HepG2 (cell line): ENCODE data around the gene KRTAP2-3. TPM values are rescaled to one million over a fixed set of nuclear protein-coding genes. Genes with fewer than 3 reads are reported as not detected.

ENCODE experiments used
- ATF1 ChIP-seq: IDR thresholded peaks from 2 replicates; pipeline ENCODE4 v1.6.1; 2016; ENCODE audit warnings: mild to moderate bottlenecking, control low read depth
- ATM ChIP-seq: fragments of 450-650 bp; IDR thresholded peaks from 2 replicates; pipeline ENCODE4 v1.7.1; 2017; ENCODE audit warnings: mild to moderate bottlenecking, borderline replicate concordance
- EP300 ChIP-seq, 3 experiments: sonication (generic) in 1 of 3; formaldehyde crosslinking in 1 of 3; IDR thresholded peaks; 2 replicates each; pipeline versions ENCODE4 v1.5.1 to v1.6.1; 2011 to 2020; ENCODE audit warnings: low read depth in 2 of 3, low read length in 2 of 3, borderline replicate concordance in 1 of 3, improper control_type of control experiment in 1 of 3, mild to moderate bottlenecking in 1 of 3, missing genetic modification reagents in 1 of 3, moderate library complexity in 1 of 3
- FOXK1 ChIP-seq: sonication (generic); formaldehyde crosslinking; IDR thresholded peaks from 2 replicates; pipeline ENCODE4 v1.4.0; 2020; ENCODE audit warnings: low read depth, missing genetic modification reagents, borderline replicate concordance
- FOXO1 ChIP-seq: sonication (generic); formaldehyde crosslinking; IDR thresholded peaks from 2 replicates; pipeline ENCODE4 v1.4.0; 2020; ENCODE audit warnings: missing genetic modification reagents
- KDM1A ChIP-seq: IDR thresholded peaks from 2 replicates; pipeline ENCODE4 v1.6.1; 2016; ENCODE audit warnings: missing compliant biosample characterization
- MIER2 ChIP-seq: IDR thresholded peaks from 2 replicates; pipeline ENCODE4 v1.6.1; 2016; ENCODE audit warnings: missing biosample characterization, missing genetic modification reagents
- NR2F1 ChIP-seq, 2 experiments: fragments of 450-650 bp in 1 of 2; formaldehyde crosslinking in 1 of 2; IDR thresholded peaks; 2 replicates each; pipeline versions ENCODE4 v1.5.0 to v1.6.1; 2016 to 2020; ENCODE audit warnings: mild to moderate bottlenecking in 1 of 2, missing compliant biosample characterization in 1 of 2, missing genetic modification reagents in 1 of 2, moderate library complexity in 1 of 2
- SMARCC2 ChIP-seq: fragments of 450-650 bp; IDR thresholded peaks from 2 replicates; pipeline ENCODE4 v1.6.1; 2017; ENCODE audit warnings: antibody characterized with exemption, mild to moderate bottlenecking
- ZNF12 ChIP-seq: sonication (generic); formaldehyde crosslinking; IDR thresholded peaks from 2 replicates; pipeline ENCODE4 v1.5.0; 2020; ENCODE audit warnings: missing genetic modification reagents
- ZNF564 ChIP-seq: sonication (generic); formaldehyde crosslinking; IDR thresholded peaks from 2 replicates; pipeline ENCODE4 v1.8.1; 2023; ENCODE audit warnings: mild to moderate bottlenecking, missing genetic modification reagents
- ZSCAN9 ChIP-seq: IDR thresholded peaks from 2 replicates; pipeline ENCODE4 v1.6.1; 2016; ENCODE audit warnings: borderline replicate concordance
- polyA plus RNA-seq, 8 experiments: library from polyadenylated mRNA; depleted of rRNA in 3 of 8; stranded (reverse) in 7 of 8; unstranded in 1 of 8; fragments of >200 nt; fragmentation: Illumina TruSeq in 4 of 8; extraction: Trizol in 4 of 8; gene quantifications; 2 replicates each; pipeline versions ENCODE4 v1.2.1 to v1.2.3, GENCODE V29; 2011 to 2016; ENCODE audit warnings: low read depth in 4 of 8, missing spikeins in 1 of 8, mixed read lengths in 1 of 8; ENCODE audit not compliant: insufficient read depth in 1 of 8
- total RNA-seq, 5 experiments: library from RNA; depleted of rRNA; stranded (reverse); fragments of >200 nt; fragmentation: Illumina TruSeq; extraction: Trizol; gene quantifications; 2 replicates each; pipeline ENCODE4 v1.2.3, GENCODE V29; 2016; ENCODE audit warnings: low read depth in 1 of 5
- TF ChIP-seq, protein P1 (sequence below): IDR thresholded peaks from 2 replicates; pipeline ENCODE4 v1.6.1; 2016
- TF ChIP-seq, protein P2 (sequence below): IDR thresholded peaks from 2 replicates; pipeline ENCODE4 v1.6.1; 2016; ENCODE audit warnings: low read depth, missing genetic modification reagents, missing compliant biosample characterization
- TF ChIP-seq, protein P3 (sequence below): IDR thresholded peaks from 2 replicates; pipeline ENCODE4 v1.6.1; 2016; ENCODE audit warnings: low read depth
- TF ChIP-seq, protein P4 (sequence below): sonication (generic); formaldehyde crosslinking; IDR thresholded peaks from 2 replicates; pipeline ENCODE4 v1.4.0; 2020; ENCODE audit warnings: missing genetic modification reagents
- TF ChIP-seq, protein P5 (sequence below): sonication (generic); formaldehyde crosslinking; IDR thresholded peaks from 2 replicates; pipeline ENCODE4 v1.4.0; 2020; ENCODE audit warnings: missing genetic modification reagents, borderline replicate concordance

KRTAP2-3 gene
- total and polyA plus RNA-seq, 2 of the 13 experiments (the other 11 are each of a cell fraction or from before 2014, with no cell fraction given), result 0.25 TPM; not detected in 1

DNA sequence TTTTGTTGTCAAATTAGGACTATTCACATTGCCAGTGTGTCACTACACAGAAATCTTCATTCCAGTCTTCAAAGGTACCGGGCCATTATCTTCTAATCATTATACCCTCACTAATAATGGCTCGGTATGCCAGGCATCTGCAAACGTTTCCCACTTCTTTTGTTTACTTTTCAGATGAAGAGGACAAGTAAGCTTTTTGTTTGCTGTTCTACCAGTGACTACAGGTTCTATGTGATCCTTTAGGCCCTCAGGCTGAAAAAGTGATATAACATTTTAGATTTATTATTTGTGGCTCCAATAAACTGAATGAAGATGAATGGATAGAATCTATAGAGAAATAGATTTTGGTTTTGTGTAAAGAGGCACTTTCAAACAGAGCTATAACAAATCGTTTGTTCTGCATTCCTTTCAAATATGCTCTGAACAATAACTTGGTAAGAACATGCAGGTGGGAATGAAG, 50.6 kb downstream of the KRTAP2-3 start (continued):
- TF ChIP-seq ZSCAN9 (CRISPR knock-in tag), result peak; percentile 53; the same call in 1 of the 2 replicates
- TF ChIP-seq, protein P1, sequence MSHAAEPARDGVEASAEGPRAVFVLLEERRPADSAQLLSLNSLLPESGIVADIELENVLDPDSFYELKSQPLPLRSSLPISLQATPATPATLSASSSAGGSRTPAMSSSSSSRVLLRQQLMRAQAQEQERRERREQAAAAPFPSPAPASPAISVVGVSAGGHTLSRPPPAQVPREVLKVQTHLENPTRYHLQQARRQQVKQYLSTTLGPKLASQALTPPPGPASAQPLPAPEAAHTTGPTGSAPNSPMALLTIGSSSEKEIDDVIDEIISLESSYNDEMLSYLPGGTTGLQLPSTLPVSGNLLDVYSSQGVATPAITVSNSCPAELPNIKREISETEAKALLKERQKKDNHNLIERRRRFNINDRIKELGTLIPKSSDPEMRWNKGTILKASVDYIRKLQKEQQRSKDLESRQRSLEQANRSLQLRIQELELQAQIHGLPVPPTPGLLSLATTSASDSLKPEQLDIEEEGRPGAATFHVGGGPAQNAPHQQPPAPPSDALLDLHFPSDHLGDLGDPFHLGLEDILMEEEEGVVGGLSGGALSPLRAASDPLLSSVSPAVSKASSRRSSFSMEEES (CRISPR knock-in tag), result peak; percentile 68
- TF ChIP-seq SMARCC2, result peak; percentile 78; the same call in 1 of the 2 replicates
- peak in 1 of 2 experiments; percentile 55; a peak in 2 of 4 replicates for TF ChIP-seq NR2F1 (CRISPR knock-in tag; IDR thresholded peaks at IDR 0.05)
- peak; percentile 71; the same call in 1 of the 2 replicates for TF ChIP-seq FOXO1 (CRISPR knock-in tag)
- TF ChIP-seq ZNF12, result peak; percentile 47; the same call in 1 of the 2 replicates
- 0 out of 2 replicates have a peak, but pooled peaks have one; percentile 42 for TF ChIP-seq MIER2 (CRISPR knock-in tag)
- no peak for TF ChIP-seq ZNF564
- peak; percentile 37; the same call in 1 of the 2 replicates for TF ChIP-seq FOXK1 (CRISPR knock-in tag)
- peak; percentile 69; the same call in 1 of the 2 replicates for TF ChIP-seq ATF1 (CRISPR knock-in tag)
- TF ChIP-seq KDM1A (CRISPR knock-in tag), result 0 out of 2 replicates have a peak, but pooled peaks have one; percentile 36
- TF ChIP-seq, protein P2, sequence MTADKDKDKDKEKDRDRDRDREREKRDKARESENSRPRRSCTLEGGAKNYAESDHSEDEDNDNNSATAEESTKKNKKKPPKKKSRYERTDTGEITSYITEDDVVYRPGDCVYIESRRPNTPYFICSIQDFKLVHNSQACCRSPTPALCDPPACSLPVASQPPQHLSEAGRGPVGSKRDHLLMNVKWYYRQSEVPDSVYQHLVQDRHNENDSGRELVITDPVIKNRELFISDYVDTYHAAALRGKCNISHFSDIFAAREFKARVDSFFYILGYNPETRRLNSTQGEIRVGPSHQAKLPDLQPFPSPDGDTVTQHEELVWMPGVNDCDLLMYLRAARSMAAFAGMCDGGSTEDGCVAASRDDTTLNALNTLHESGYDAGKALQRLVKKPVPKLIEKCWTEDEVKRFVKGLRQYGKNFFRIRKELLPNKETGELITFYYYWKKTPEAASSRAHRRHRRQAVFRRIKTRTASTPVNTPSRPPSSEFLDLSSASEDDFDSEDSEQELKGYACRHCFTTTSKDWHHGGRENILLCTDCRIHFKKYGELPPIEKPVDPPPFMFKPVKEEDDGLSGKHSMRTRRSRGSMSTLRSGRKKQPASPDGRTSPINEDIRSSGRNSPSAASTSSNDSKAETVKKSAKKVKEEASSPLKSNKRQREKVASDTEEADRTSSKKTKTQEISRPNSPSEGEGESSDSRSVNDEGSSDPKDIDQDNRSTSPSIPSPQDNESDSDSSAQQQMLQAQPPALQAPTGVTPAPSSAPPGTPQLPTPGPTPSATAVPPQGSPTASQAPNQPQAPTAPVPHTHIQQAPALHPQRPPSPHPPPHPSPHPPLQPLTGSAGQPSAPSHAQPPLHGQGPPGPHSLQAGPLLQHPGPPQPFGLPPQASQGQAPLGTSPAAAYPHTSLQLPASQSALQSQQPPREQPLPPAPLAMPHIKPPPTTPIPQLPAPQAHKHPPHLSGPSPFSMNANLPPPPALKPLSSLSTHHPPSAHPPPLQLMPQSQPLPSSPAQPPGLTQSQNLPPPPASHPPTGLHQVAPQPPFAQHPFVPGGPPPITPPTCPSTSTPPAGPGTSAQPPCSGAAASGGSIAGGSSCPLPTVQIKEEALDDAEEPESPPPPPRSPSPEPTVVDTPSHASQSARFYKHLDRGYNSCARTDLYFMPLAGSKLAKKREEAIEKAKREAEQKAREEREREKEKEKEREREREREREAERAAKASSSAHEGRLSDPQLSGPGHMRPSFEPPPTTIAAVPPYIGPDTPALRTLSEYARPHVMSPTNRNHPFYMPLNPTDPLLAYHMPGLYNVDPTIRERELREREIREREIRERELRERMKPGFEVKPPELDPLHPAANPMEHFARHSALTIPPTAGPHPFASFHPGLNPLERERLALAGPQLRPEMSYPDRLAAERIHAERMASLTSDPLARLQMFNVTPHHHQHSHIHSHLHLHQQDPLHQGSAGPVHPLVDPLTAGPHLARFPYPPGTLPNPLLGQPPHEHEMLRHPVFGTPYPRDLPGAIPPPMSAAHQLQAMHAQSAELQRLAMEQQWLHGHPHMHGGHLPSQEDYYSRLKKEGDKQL, result peak; percentile 74; the same call in 1 of the 2 replicates
- TF ChIP-seq, protein P3, sequence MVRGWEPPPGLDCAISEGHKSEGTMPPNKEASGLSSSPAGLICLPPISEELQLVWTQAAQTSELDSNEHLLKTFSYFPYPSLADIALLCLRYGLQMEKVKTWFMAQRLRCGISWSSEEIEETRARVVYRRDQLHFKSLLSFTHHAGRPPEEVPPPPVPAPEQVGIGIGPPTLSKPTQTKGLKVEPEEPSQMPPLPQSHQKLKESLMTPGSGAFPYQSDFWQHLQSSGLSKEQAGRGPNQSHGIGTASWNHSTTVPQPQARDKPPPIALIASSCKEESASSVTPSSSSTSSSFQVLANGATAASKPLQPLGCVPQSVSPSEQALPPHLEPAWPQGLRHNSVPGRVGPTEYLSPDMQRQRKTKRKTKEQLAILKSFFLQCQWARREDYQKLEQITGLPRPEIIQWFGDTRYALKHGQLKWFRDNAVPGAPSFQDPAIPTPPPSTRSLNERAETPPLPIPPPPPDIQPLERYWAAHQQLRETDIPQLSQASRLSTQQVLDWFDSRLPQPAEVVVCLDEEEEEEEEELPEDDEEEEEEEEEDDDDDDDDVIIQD, result peak; percentile 77; the same call in 1 of the 2 replicates
- TF ChIP-seq, protein P4, sequence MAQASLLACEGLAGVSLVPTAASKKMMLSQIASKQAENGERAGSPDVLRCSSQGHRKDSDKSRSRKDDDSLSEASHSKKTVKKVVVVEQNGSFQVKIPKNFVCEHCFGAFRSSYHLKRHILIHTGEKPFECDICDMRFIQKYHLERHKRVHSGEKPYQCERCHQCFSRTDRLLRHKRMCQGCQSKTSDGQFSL (CRISPR knock-in tag), result no peak
- 0 out of 2 replicates have a peak, but pooled peaks have one; percentile 36 for TF ChIP-seq ATM
- TF ChIP-seq EP300 (IDR thresholded peaks at IDR 0.05; ENCODE audit: low read depth in 2 of 2, low read length in 2 of 2), result peak; percentile 38 to 97; a peak in 3 of 4 replicates
- peak; percentile 90 for TF ChIP-seq EP300 (CRISPR knock-in tag; IDR thresholded peaks at IDR 0.05; ENCODE audit: borderline replicate concordance)
- TF ChIP-seq, protein P5, sequence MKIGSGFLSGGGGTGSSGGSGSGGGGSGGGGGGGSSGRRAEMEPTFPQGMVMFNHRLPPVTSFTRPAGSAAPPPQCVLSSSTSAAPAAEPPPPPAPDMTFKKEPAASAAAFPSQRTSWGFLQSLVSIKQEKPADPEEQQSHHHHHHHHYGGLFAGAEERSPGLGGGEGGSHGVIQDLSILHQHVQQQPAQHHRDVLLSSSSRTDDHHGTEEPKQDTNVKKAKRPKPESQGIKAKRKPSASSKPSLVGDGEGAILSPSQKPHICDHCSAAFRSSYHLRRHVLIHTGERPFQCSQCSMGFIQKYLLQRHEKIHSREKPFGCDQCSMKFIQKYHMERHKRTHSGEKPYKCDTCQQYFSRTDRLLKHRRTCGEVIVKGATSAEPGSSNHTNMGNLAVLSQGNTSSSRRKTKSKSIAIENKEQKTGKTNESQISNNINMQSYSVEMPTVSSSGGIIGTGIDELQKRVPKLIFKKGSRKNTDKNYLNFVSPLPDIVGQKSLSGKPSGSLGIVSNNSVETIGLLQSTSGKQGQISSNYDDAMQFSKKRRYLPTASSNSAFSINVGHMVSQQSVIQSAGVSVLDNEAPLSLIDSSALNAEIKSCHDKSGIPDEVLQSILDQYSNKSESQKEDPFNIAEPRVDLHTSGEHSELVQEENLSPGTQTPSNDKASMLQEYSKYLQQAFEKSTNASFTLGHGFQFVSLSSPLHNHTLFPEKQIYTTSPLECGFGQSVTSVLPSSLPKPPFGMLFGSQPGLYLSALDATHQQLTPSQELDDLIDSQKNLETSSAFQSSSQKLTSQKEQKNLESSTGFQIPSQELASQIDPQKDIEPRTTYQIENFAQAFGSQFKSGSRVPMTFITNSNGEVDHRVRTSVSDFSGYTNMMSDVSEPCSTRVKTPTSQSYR (CRISPR knock-in tag), result no peak
